Stimulated activated CD4-positive, alpha-beta T cell treated with anti-CD3 and anti-CD28 coated beads, Interleukin-1b, Interleukin-23, amount 100 ng/mL, for 1 hour (primary cell): ENCODE data around the gene HCFC1.

Source experiments
- DNase-seq, 2 donors: peaks; one replicate each; pipeline ENCODE4 v3.0.0-alpha.2; 2020; ENCODE audit warnings: low read depth in 2 of 2

The HCFC1 gene

DNA sequence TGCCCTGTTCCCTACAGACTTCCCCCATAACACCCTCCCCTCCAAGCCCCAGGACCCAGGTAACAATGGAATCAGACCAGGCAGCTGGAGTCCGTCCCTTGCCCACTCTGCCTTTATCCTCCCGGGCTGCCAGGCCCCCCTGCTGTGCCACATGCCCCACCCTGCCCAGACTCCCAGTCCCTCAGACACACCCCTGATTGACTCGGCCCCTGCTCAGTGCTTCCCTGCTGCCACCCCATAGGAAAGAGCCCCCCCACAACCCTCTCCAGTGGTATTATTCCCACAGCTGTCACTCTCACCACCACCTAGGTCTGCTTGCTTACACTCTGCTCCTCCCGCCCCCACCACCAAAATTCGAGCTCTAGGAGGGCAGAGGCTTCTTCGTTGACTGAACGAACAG is 32.0 kb downstream of the HCFC1 start:
- no peak for DNase-seq

GRCh38 chrX:153938226-153938786 is 33.3 kb downstream of the HCFC1 start:
- DNase-seq, result no peak

DNA sequence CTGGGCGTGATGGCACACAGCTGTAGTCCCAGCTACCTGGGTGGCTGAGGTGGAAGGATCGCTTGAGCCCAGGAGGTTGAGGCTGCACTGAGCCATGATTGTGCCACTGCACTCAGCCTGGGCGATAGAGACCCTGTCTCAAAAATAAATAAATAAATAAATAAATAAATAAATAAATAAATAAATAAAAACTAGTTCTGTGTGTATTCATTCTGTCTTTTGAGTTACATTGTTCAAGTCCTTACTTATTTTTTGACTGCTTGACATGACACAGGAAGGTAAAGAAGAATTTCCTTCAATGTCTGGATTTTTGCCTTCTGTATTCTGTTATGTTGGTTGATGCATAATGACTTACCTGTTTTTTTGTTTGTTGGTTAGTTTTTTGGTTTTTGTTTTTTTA is 34.6 kb downstream of the HCFC1 start:
- no peak for DNase-seq

- DNase-seq, result no peak
Measured at GRCh38 chrX:153935326-153935851, 36.2 kb downstream of the HCFC1 start.

DNA sequence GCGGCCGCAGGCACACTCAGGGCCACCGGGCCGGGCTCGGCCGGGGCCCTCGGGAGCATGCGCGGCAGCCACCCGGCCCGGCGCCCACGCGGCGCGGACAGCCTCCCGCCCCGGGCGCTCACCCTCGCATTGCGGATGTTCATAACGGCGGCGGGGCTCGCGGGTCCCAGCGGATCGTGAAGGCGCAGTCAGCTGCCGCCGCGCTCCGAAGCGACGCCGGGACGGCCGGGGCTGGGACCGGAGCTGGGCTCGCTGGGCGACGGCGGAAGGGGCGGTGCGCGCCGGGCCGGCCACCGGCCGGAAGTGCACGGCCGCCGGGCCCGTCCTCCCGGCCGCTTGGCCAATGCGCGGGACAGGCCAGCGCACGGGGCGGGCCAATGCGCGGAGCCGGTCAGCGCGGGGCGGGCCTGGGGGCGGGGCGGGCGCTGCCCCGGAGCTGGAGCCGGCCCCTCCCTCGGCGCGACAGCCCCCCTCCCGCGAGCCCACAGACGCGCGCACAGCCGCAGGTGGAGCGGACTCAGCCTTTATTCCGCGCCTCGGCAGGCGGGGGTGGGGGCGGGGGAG is 36.8 kb downstream of the HCFC1 start, which contains the start of gene NAA10:
TSS of gene NAA10 (minus strand) at position 276 of the 564 bp plus-strand sequence. CDS start at position 143, 133 bp downstream.
- DNase-seq, result no peak

DNA sequence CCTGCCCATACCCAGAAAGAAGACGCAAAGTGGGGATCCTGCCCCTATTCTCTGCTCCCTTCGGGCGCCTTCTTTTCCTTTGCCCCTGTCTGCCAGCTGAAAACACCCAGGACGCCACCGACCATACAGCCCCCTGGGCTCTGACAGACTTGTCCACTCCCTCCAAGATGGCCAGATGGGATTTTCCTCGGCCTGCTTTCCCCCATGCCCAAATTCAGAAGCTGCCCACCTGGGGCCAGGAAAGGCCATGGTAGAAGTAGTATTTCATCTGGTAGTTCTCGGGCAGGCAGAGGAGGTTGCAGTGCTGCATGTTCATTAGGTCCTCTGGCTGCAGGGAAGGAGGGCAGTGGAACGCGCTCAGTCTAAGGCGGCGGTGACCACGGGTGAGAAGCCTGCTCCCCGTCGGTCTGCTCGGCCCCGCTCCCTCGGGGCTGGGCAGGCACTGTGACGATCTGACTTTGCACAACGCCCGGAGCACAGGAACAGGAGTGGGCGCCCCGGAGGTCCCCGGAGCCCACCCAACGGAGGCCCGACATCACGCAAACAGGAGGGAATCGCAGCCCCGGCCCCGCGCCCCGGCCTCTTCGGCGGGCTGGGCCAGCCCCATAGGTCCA is 37.4 kb downstream of the HCFC1 start:
- DNase-seq, result no peak

DNA sequence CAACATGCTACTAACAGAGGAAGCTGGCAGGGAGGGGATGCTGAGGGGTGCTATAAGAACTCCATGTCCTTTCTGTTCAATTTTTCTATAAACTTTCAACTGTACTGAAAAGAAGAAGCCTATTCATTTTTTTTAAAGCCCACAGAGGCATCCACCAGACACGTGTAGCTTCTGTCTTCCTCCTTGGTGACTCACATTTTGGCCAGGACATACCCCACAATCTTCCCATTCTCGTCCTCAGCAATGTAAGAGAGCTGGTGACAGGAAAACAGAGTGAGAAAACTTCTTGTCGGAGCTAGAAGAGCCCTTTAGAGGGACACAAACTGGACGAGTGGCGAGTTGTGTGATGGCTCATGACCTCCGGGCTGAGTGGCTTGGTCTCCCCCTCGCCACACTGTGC is 37.9 kb downstream of the HCFC1 start:
- DNase-seq, result no peak

GRCh38 chrX:153932220-153932915 is 39.2 kb downstream of the HCFC1 start:
- DNase-seq, result no peak

DNA sequence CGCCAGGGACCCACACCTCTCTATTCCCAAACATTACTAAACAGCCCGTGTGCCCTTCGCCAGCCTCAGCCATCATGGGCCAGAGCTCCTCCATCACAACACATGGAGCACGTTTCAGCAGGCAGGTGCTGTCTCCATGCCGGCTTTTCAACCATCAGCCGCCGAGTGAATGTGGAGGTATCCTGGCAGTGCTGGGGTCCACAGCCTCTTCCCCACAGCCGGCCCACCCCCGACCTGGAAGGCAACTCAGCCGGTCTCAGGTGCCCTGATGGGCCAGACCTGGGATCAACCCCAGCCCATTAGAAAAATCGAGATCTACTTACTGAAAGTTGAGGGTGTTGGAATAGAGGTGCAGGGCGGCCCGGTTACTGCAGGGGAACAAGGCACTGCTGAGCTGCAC is 39.9 kb downstream of the HCFC1 start:
- DNase-seq, result no peak

DNA sequence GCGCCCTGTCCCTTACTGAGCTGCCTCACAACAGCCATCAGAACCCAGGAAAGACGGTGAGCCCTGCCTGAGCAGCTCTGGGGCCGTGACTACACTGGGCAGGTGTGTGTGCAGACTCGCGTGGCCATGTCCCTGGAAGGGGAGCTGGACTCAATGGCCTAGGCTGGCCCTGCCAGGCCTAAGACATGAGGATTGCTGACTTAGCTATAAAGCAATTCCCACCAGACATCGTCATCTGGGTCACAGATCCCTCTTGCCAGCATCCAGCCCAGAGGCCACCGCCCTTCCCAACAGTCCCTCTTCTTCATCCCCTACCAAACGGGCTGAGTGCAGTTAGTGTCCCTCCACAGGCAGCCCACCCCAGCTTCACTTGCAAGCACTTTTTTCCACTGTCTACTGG is 40.5 kb downstream of the HCFC1 start:
- DNase-seq, result no peak

GRCh38 chrX:153930011-153930910 is 41.4 kb downstream of the HCFC1 start:
- no peak for DNase-seq

DNA sequence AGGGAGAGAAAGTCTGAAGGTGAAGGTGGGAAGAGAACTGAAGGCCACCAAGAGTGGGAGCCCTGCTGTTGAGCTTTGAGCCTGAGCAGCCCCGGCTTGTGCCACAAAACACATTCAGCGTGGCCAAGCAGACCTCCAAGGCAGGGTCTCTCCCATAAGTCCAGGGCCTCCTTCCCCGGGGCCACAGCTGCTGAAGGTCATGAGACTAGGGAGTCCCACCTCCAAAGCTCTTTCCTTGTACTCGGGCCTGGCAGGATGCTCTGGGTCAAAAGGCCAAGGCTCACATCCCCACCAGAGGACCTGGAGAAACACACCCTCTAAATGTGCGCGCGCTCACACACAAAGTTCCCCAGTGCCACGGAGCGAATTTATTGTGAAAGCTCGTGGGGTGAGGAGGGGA is 42.0 kb downstream of the HCFC1 start:
- DNase-seq, result no peak

GRCh38 chrX:153928846-153929245 is 42.8 kb downstream of the HCFC1 start:
- no peak for DNase-seq

DNA sequence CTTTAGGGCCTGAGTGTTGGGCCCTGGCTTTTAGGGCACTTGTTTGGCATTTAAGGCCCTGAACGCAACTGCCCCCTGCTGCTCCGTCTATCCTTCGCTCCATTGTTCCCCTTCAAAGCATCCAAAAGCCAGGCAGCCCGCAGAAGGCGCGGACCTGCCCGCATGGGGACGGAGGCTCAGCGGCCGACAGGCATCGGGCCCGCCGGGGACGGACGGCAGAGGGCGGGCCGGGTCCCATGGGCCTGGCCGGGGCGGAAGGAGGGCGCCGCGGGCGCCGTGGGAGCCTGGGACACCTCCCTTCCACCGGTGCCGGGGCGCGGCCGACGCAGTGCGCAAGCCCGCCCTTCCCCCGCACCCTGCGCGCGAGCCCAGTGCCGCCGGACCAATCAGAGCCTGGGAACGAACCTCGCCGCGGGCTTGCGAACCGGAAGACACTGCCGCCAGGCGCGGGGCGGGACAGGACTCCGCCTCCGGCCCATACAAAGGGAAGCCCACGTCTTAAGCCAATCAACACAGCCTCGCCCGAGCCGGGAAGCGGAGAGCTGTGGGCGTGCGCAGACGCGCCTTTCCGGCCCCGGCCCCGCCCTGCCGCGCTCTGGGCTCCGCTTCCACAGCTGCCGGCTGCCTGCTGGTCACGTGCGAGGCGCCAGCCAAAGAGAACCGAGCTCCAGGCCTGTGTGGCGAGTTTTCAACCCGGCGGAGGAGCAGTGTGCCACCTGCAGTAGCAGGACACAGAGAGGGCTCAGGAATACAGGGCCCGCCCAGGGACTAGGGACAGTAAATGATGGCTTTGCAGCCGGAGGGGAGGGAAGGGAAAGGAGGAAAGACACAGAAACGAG is 43.5 kb downstream of the HCFC1 start:
- DNase-seq, result peak; percentile 67 to 82

DNA sequence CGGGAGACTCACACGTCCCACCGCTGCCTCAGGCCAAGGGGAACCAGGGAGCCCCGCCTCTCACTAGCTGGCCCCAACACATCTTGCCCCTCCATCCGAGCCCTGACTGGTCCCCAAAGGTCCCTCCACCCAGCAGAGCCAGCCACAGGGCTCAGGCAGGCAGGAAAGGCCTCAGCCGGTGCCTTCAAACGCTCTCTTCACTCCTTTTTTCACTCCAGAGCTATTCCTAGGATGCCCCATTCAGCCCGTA is 44.0 kb downstream of the HCFC1 start:
- no peak for DNase-seq

DNA sequence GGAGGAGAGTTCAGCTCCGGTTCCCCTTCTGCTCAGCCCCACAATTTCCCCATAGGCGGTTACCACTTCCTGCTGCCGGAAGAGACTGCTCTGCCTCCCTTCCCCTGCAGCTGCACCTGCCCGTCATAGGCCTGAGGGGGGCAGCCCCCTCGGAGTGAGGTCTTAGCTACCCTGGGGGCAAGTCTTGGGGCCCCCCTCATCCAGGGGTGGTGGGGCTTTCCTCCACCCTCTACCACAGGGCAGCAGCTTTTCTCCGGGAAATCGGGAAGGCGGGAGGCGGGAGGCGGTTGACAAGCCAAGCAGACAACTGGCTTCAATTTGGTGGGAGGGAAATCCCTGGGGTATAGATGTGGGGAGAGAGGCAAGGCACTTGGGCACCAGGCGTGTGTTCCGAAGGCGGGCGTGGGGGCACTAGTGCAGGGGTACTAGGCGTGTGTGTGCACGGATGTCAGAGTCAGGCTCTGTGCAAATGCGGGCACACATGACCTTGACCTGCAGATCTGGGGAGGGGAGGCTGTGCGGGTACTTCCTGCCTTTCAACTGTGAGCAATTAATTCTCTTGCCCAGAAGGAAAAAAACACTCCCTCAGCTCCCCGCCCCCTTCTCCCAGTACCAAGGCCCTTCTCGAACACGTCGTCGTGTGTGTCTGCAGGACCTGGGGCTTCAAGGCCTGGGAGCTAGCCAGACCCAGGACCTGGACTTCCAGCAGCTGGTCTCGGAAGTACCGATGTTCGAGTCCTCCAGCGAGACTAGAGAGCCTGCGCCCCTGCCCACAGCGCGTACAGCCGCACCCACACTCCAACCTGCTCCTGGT is 44.6 kb downstream of the HCFC1 start:
- DNase-seq, result peak; percentile 41 to 46

- no peak for DNase-seq
Measured at GRCh38 chrX:153926552-153926857, 45.1 kb downstream of the HCFC1 start.

- DNase-seq, result no peak
Measured at GRCh38 chrX:153925739-153926551, 45.7 kb downstream of the HCFC1 start, which contains the start of gene ARHGAP4. TSS of gene ARHGAP4 (minus strand) at chrX:153926264. CDS start at chrX:153926202, 62 bp downstream.

- DNase-seq, result no peak
Measured at GRCh38 chrX:153925387-153925738, 46.3 kb downstream of the HCFC1 start.
